ENCODE results near the gene CTBS.

Gene CTBS

DNA sequence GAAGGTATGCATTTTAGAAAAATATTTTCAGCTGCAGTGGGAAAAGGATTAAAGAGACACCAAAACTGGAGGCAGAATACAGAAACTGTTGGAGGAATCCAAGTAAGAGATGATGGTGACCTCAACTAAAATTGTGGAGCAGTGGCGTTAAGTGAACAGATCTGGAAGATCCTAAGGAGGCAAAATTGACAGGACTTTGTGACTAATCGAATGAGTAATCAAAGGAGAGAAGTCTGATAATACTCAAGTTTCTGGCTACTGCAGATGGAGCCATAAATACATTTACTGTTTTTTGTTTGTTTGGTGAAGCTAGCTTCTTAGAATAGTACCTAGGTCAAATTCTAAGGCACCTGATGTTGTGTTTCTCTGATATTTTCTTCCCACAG, 3.1 kb downstream of the CTBS start:
- H3K4me3 ChIP-seq (ENCODE audit: low read depth, low read length): no peak overlapping the region
- TF ChIP-seq, protein P1, sequence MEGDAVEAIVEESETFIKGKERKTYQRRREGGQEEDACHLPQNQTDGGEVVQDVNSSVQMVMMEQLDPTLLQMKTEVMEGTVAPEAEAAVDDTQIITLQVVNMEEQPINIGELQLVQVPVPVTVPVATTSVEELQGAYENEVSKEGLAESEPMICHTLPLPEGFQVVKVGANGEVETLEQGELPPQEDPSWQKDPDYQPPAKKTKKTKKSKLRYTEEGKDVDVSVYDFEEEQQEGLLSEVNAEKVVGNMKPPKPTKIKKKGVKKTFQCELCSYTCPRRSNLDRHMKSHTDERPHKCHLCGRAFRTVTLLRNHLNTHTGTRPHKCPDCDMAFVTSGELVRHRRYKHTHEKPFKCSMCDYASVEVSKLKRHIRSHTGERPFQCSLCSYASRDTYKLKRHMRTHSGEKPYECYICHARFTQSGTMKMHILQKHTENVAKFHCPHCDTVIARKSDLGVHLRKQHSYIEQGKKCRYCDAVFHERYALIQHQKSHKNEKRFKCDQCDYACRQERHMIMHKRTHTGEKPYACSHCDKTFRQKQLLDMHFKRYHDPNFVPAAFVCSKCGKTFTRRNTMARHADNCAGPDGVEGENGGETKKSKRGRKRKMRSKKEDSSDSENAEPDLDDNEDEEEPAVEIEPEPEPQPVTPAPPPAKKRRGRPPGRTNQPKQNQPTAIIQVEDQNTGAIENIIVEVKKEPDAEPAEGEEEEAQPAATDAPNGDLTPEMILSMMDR (IDR thresholded peaks at IDR 0.05; ENCODE audit: low read depth, low read length, missing control alignments): no peak
- no peak for DNase-seq (ENCODE audit: low read depth)

DNA sequence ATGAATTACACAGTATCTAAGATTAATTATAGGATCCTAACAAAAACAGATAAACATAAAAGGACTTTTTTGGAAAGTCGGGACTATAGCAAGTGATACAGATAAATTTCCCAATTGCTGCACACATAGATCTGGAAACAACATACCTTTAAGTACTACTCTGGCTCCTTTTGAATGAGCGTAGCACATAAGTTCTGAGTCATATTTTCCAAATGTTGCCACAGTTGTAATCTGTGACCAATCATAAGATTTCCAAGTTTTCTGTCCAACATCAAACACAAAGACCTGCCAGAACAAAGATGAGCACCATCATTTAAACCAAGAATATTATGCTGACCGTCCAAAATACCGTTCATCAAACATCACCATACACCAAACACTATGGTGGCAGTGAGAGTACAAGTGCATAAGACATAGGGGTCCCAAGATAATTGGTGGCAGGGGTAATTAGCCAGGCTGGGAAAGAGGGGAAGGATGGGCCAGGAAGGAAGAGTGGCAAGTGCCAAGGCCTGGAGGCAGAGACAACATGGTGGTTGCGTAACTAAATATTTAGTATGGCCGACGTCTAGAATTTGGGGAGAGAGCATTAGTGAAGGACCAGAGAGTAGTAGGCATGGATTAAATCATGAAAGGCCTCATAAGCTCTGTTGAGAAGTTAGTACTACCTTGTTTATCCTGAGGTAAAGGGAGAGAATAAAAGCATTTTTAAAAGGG, 3.6 kb downstream of the CTBS start:
- no peak overlapping the region for H3K4me3 ChIP-seq (ENCODE audit: low read depth, low read length)
- no peak for DNase-seq (ENCODE audit: low read depth)
- TF ChIP-seq, protein P1 (IDR thresholded peaks at IDR 0.05; ENCODE audit: low read depth, low read length, missing control alignments): no peak

DNA sequence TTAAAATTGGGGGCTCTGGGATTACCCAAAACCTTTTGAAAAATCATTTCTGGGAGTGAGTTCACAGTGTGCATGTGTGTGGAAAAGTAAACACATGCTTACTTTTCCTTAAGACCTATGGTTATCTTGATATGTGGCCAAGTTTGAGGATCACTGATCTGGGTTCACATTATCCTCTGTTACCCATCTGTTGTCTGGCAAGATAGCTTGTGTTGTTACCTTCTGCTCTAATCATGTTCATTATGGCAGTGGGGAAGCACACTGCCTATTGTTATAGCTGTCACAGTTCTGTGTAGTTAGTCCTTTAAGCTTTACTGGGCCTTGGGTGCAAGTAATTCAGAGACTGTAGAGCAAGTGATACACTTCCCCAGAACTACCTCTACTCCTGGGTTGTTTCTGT, 5.0 kb downstream of the CTBS start:
- TF ChIP-seq, protein P1 (IDR thresholded peaks at IDR 0.05; ENCODE audit: low read depth, low read length, missing control alignments): no peak
- DNase-seq (ENCODE audit: low read depth): no peak
- no peak overlapping the region for H3K4me3 ChIP-seq (ENCODE audit: low read depth, low read length)

DNA sequence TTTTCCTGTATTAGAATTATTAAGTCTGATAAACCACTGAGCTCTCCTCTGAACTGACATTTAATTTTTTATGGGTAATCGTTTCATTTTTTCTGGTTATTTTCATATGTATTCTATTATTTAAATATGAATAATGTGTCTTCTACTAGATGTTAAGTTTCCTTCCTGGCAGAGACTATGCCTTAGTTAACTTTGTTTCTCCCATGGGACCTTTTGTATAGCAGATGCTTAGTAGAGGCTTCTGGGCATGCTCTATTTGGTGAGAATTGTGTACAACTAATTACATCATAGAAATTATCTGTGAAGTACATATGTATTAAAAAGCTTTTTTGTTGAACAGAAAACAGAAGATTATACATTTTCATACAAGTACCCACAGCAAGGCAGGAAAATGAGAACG, 23.4 kb downstream of the CTBS start:
- no peak for DNase-seq (ENCODE audit: low read depth)
- TF ChIP-seq, protein P1 (IDR thresholded peaks at IDR 0.05; ENCODE audit: low read depth, low read length, missing control alignments): no peak
- no peak overlapping the region for H3K4me3 ChIP-seq (ENCODE audit: low read depth, low read length)

DNA sequence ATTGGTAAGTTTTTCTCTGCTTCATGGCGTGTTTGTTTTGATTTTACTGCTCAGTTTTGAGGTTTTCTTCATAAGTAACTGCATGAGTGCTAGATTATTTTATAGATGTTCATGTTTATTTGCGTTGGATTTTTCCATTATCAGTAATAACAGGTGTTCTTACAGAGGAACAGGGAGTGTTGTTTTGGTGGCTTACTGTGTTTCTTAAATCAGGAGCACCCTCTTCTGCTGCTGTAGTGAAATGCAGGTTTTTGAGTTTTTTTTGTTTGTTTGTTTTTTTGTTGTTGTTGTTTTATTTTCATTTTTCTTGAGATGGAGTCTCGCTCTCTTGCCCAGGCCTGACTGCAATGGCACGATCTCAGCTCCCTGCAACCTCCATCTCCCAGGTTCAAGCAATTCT, 32.6 kb downstream of the CTBS start:
- H3K4me3 ChIP-seq (ENCODE audit: low read depth, low read length): no peak overlapping the region
- TF ChIP-seq, protein P1 (IDR thresholded peaks at IDR 0.05; ENCODE audit: low read depth, low read length, missing control alignments): peak; percentile 37
- no peak for DNase-seq (ENCODE audit: low read depth)

DNA sequence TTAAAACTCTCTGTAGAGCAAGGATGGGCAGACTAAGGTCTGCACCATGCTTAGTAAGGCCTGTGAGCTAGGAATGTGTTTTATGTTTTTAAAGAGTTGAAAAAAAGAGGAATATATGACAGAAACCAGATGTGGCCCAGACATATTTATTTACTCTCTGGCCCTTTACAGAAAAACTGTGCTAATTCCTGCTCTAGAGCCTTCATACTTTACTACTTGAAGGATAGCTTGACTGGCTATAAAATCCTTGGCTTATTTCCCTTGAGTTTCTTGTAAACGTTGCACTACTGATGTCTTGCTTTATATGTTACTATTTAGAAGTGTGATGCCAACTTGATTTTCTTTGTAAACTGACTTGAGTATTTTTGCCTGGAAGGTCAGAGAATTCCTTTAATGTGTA, 33.5 kb downstream of the CTBS start:
- no peak for DNase-seq (ENCODE audit: low read depth)
- no peak overlapping the region for H3K4me3 ChIP-seq (ENCODE audit: low read depth, low read length)
- TF ChIP-seq, protein P1 (IDR thresholded peaks at IDR 0.05; ENCODE audit: low read depth, low read length, missing control alignments): no peak

DNA sequence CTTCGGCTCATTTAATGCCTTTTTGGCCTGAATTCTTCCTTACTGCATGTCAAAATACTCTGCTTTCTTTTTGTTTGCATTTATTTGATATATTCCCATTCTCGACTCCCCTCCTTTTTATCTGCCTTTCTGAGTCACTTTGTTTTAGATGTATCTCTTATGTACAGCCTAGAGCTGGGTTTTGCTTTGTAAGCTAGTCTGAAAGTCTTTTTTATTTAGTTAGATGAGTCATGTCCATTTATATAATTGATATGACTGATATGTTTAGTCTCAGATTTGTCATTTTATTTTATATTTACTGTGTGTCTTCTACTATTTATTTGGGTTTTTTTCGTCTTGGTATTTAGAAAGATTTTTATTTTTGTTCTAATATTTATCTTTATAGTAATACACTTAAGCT, 34.3 kb downstream of the CTBS start:
- TF ChIP-seq, protein P1 (IDR thresholded peaks at IDR 0.05; ENCODE audit: low read depth, low read length, missing control alignments): no peak
- H3K4me3 ChIP-seq (ENCODE audit: low read depth, low read length): no peak overlapping the region
- no peak for DNase-seq (ENCODE audit: low read depth)
